ENCODE data around the gene ATP2A3. TPM values are rescaled to one million over a fixed set of nuclear protein-coding genes. Genes with fewer than 3 reads are reported as not detected.

Gene ATP2A3
- total RNA-seq, 6 experiments from 2014 or later, result 0.05 to 0.12 (median 0.08) TPM

DNA sequence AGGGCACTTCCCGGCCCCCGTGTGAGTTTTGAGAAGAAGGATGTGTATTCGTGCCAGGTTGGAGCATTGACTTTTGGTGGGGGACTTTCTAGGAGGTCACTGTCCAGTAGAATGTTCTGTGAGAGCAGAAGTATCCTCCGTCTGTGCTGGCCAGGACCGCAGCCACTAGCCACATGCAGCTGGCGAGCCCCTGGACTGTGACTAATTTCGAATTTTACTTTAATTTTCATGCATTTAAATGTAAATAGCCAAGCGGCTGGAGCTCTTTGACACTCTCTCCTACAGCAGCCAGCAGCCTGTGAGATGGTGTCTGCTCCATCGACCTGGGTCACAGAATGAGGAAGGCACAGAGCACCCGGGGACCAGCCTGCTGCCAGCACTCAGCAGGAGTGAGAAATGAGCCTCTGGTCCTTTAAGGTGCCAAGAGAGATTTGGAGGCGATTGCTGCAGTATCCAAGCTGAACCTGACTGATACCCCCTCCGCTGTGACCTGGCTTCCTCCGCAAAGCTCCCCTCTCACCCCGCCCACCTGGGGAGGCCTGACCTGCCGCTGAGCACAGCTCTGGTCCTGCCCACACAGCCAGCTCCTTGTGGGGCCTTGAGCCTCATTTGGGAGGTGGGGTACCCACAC, 7.8 kb downstream of the ATP2A3 start:
- Mint-ChIP-seq H3K4me3 (no peak overlapping the region), H3K36me3 (ENCODE audit: low read depth) (no peaks in the 10 kb centered on the region), H3K4me1 (ENCODE audit: low read depth) (peaks cover 9% of the 10 kb centered on the region), H3K27me3 (ENCODE audit: insufficient read depth) (peaks cover 3% of the 10 kb centered on the region), H3K9me3 (no peaks in the 10 kb centered on the region), H3K27ac (no peak overlapping the region)
- TF ChIP-seq CTCF (IDR thresholded peaks at IDR 0.05), result no peak
- DNase-seq, result no peak

- no peaks in the 10 kb centered on the region for H3K9me3 Mint-ChIP-seq
- no peak overlapping the region for H3K4me3 Mint-ChIP-seq
- no peaks in the 10 kb centered on the region for H3K36me3 Mint-ChIP-seq (ENCODE audit: low read depth)
- H3K27ac Mint-ChIP-seq, result no peak overlapping the region
- H3K4me1 Mint-ChIP-seq (ENCODE audit: low read depth), result peaks cover 9% of the 10 kb centered on the region
- DNase-seq, result no peak
- H3K27me3 Mint-ChIP-seq (ENCODE audit: insufficient read depth), result peaks cover 2% of the 10 kb centered on the region
- TF ChIP-seq CTCF (IDR thresholded peaks at IDR 0.05), result no peak
These were observed 8.6 kb downstream of the ATP2A3 start for GRCh38 chr17:3955673-3955988.

DNA sequence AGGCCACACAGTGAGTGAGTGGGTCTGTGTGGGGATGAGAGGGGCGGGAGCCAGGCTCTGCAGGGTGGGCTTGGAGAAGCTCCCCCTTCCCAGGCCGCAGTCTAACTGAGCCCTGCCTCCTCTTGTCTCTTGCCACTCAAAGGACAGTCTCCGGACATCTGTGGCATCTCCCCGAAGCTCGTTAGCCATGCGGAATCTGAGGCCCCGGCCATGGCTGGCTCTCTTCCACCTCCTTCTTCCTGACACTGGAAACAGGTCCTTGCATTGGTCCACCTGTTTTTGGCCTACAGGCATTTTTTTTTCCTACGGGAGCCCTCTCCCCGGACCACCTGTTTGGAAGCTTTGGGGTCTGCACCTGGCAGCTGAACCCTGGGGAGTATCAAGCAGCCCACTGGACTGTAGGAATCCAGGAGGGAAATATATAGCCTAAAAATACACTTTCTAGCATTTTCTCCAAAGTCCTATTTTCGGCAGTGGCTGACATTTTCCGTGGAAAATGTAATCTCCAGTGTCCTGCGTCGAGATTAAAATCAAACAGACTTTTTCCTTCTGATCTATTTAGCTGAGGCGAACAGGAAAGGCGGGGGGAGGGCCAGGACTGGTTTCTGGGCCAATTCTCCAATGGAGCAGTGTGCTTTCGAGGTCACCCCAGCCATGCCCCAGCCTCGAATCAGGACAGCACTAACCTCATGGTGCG, 9.1 kb downstream of the ATP2A3 start:
- Mint-ChIP-seq H3K4me3 (no peak overlapping the region), H3K4me1 (ENCODE audit: low read depth) (peaks cover 9% of the 10 kb centered on the region), H3K36me3 (ENCODE audit: low read depth) (no peaks in the 10 kb centered on the region), H3K27me3 (ENCODE audit: insufficient read depth) (peaks cover 2% of the 10 kb centered on the region), H3K9me3 (no peaks in the 10 kb centered on the region), H3K27ac (no peak overlapping the region)
- no peak for TF ChIP-seq CTCF (IDR thresholded peaks at IDR 0.05)
- no peak for DNase-seq

GRCh38 chr17:3954086-3954485, 10.2 kb downstream of the ATP2A3 start:
- Mint-ChIP-seq H3K4me1 (ENCODE audit: low read depth) (peaks cover 3% of the 10 kb centered on the region), H3K36me3 (ENCODE audit: low read depth) (no peaks in the 10 kb centered on the region), H3K27me3 (ENCODE audit: insufficient read depth) (peaks cover 2% of the 10 kb centered on the region), H3K27ac (no peak overlapping the region), H3K4me3 (no peak overlapping the region), H3K9me3 (no peaks in the 10 kb centered on the region)
- no peak for DNase-seq
- TF ChIP-seq CTCF (IDR thresholded peaks at IDR 0.05), result no peak

DNA sequence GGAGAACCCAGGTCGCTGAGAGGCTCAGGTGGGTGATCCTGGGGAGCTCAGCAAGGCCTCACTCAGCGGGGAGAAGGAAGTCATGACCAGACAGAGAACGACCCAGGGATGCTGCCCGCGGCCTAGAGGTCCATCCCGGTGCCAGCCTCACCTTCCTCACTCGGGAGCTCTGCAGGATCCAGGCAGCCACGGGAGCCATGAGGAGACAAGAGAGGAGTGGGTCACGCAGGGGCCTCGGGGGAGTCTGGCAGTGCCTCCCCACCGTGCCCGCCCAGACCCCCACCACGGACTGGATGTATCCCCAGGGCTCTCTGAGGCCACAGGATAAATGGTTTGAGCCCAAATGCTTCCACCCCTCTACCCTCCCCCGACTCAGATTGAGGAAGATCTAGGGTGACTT, 10.7 kb downstream of the ATP2A3 start:
- Mint-ChIP-seq H3K36me3 (ENCODE audit: low read depth) (no peaks in the 10 kb centered on the region), H3K4me3 (no peak overlapping the region), H3K27me3 (ENCODE audit: insufficient read depth) (peaks cover 2% of the 10 kb centered on the region), H3K4me1 (ENCODE audit: low read depth) (no peaks in the 10 kb centered on the region), H3K9me3 (no peaks in the 10 kb centered on the region), H3K27ac (no peak overlapping the region)
- DNase-seq, result no peak
- no peak for TF ChIP-seq CTCF (IDR thresholded peaks at IDR 0.05)

Data from HFFc6 (cell line).